ENCODE measurements around the gene PPL.

Gene PPL

DNA sequence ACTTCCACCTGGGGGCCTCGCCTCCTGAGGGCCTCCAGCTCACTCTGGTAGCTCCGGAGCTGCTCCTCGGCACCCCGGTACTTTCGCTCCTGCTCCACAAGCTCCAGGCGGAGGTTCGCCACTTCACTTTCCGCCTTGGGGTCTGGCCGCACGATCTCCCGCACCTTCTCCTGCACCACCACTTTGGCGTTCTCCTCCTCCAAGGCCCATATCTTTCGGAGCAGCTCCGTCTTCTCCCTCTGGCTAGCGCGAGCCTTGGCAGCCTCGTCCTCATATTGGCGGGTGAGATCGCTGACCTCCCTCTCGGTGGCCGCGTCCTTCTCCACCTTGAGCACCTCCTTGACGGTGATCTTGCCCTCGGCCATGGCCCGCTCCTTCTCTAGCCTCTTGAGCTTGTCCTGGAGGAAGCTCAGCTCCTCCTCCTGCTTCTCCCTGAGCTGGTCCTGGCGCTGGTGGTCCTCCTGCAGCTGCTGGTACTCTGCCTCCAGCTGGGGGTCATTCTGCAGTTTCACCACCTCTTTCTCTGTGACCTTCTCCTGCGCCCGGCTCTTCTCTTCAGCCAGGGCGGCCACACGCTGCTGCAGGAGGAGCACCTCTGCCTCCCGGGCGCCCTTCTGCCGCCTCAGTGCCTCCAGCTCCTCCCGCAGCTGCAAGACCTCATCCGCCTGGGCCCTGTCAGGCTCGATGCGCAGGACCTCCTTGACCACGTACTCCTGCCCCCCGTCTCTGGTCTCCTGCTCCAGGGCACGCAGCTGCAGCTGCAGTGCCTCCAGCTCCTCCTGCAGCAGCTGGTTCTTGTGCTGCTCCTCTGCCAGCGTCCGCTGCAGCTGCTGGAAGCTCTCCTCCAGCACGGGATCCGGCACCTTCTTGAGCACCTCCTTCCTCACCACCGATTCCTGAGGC, 51.7 kb downstream of the PPL start:
- DNase-seq: no peak

DNA sequence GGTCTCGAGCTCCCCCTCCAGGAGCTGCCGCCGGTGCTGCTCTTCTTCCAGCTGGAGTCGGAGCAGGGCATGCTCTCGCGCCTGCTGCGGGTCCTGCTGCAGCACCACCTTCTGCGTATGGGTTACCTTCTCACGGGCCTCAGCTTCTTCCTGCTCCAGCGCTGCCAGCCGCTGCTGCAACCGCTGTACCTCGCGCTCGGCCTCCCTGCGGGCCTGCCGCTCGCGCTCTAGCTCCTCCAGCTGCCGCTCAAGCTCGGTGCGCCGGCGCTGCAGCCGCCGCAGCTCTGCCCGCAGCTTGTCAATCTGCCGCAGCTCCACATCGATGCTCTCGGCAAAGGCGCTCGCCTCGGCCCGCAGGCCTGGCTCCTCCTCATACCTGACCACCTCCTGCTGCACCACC, 52.7 kb downstream of the PPL start:
- DNase-seq: no peak

DNA sequence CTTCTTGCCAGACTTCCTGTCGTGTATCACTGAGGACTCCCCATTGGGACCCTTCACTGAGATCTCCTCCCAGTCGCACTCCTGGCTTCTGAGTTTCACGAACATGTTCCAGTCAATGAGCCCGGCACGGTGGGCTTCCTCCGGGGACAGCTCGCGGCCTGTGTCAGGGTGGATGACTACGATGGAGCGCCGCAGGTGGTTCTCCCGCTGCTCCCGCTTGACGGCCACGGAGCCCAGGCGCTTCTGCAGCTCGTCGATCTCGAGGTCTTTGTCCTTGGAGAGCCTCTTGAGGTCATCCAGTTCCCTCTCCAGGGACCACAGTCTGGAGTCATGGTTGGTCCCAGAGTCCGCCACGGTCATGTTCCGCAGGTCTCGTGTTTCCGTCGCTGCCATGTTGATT, 53.4 kb downstream of the PPL start:
- no peak for DNase-seq

DNA sequence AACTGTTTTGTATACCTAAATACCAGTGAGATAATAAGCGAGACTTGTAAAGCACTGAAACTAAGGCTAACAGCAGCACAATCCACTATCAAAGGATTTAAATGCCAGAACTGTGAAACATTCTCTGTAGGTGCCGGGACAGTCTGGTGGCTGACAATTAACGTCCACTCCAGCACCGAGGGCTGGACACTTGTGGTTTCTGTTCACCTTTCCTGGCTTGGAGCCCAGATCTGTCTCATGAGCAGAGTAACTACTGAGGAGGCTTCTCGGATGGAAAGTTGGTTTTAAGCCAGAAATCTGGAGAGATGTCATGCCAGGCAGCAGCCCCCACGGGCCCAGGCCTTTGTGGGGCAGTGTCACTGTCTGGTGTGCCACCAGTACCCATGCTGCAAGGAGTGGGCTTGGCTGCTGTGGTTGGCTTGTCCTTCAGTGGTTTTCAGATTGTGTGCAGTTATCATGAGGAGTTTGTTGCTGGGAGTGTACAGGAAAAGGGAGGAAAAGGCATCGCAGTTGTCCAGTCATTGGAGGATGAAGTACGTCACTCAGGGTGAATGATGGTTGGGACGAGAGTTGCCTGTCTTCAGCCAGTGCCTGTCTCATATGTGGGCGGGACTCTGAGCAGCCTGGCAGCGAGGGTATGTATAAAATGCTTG, 54.2 kb downstream of the PPL start:
- no peak for DNase-seq

DNA sequence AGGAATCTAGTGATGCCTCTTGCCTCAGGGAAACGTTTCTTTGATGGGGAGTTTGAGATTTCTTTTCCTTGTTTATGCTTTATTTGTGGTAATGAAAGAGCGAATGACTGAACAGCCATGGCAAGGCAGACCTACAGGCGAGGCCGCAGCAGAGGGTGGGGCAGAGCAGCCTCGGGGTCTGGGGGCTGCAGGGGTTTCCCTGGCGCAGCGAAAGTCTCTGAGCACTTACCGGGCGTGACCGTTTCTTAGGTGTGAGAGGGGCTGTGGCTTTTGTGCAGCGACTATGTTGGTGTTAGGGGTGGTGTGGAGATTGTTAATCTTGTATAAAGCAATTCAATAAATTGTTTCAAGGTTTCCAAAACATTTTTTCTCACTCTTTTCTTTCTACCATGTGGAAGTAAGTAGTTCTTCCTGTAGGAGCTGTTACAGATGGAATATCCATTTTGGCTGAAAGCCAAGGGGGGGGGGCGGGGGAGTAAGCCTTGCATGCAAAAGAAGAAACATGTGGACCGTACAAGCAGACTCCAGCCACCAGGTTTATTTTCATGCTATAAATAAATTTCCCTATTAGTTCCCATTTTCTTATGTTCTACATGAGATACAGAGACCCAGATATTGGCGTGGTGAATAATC, 54.8 kb downstream of the PPL start:
- DNase-seq: no peak

DNA sequence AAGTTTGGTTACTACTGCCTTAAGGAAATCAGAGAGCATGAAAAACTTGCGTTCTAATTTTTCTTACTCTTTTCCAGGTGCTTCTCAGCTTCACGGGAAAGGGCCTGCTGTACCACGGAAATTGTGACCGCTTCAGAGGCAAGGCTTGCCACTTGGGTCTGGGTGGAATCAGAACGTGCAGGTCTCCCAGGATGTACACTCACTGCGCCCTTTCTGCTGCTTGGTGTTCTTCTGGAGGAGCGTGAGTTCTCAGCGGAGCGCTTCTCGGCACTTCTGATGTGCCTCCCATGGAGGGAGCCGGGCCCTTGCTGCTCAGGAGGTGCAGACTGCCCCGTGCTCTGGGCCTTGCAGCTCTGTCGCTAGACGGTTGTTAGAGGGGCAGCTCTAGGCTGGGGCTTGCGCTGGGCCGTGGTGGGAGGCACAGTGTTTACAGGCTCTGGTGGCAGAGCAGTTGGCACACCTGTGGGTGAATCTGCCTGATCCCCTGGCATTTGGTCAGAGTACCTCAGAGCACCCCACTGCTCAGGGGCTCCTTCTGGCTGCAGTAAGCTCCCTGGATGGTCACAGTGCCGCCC, 56.9 kb downstream of the PPL start:
- DNase-seq: no peak

DNA sequence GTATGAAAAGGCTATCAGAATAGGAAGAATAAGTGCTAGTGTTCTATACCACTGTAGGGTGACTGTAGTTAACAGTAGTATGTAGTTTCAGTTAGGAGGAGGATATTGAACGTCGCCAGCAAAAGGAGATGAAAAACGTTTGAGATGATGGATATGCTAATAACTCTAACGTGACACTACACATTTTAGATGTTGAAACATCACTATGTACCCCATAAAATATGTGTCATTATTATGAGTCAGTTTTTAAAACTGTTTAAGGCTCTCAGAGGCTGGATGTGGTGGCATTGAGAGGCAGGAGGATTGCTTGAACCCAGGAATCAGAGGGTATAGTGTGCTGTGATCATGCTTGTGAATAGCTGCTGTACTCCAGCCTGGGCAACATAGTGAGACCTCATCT, 57.9 kb downstream of the PPL start:
- DNase-seq: no peak

DNA sequence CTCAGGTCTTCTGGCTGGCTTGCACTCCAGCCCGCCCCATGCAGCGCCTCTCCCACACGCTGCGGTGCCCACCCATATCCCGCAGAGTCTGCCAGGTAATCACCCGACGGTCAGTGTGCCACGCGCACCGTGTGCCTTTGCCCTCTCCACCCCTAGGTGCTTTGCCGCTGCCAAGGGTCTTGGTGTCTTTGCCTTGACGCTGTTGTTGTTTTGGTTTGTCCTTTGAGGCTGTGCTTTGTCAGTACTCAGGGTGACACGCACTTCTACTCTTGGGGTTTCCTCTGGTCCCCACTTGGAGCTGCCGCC, 59.6 kb downstream of the PPL start:
- no peak for DNase-seq

DNA sequence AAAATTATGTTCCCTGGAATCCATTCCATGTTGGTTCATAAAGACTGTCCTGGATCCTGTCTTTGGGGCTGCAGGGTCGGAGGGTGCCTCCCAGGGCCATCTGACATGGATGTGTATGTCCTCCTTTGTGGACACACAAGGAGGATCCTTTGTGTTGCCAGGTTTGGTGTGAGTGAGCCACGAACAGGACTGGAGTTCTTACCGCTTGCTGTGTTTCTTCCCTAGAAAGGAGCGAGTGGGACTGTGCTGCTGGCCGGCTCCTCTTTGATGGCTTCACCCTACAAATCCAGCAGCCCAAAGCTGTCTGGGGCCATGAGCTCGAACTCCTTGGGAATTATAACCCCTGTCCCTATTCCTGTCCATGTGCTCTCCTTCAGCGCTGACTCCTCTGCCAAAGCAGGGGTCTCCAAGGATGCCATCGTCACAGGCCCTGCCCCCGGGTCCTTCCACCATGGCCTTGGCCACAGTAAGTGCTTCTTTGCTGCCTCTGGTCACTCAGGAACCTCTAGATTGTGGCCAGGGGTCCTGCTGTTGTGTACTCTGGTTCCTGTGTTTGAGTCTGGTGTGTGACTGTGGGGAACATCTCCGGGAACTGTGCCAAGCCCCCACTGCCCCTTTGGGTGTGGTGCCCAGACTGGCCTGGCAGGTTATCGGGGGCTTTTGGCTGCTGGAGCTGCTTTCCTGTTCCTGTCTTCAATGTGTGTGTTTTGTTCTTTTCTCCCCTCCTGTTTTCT, 60.1 kb downstream of the PPL start:
- DNase-seq: no peak

DNA sequence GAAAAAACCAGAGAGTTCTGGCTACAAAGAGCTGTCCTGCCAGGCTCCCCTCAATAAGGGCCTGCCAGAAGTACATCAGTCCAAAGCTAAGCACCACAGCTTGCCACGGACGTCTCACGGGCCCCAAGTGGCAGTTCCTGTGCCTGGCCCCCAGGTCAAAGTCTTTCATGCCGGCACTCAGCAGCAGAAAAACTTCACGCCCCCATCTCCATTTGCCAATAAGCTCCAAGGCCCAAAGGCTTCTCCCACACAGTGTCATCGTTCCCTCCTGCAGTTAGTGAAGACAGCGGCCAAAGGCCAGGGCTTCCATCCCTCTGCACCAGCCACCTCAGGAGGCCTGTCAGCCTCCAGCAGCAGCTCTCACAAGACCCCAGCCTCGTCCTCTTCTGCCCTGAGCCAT, 62.3 kb downstream of the PPL start:
- DNase-seq: no peak

DNA sequence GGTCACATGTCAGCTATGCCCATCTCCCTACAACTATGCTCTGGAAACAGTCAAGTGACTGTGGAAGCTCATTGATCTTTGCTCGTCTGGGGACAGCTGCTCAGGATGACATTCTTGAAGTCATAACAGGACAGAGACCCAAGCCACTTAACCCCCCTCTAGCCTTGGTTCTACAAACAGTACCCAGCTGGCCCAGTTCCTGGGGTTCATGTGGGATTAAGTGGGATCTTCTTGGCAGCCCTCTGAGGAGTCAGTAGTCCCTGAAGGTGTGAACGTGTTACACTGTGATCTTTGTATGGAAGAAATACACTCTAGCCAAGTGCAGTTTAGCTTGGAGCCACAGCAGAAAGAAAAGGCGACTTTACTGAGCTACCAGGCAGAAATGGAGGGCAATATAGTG, 63.9 kb downstream of the PPL start:
- no peak for DNase-seq

DNA sequence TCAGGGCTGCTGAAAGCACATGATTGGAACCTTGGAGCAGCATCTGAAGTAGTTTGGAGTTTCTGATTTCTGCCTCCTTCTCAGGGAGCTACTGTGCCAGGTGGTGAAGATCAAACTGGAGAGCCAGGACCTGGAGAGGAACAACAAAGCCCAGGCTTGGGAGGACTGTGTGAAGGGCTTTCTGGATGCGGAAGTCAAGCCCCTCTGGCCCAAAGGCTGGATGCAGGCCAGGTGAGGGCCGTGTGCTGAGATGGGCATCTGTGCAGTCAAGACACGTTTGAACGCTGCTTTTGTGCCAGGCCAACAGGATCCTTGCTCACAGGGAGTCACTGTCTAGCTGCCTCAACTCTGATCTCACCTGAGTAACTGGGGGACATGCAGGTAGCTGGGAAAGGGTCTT, 65.9 kb downstream of the PPL start:
- no peak for DNase-seq

DNA sequence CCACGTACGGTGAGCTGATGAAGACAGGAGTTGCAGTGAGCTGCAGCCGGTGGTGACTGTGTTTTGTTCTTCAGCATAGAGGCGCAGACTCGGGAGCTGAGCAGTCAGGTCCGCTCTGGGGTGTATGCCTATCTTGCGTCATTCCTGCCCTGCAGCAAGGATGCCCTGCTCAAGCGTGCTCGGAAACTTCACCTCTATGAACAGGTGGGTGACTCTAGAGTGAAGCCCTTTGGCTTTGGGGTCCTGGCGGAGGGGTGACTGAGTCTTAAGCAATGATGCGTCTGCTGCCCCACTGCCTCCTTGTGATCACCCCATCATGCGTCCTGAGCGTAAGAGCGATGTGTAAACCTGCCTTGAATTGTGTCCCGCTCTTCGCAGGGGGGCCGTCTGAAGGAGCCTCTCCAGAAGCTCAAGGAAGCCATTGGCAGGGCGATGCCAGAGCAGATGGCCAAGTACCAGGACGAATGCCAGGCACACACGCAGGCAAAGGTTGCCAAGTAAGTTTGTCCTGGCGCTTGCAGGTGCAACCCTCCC, 66.7 kb downstream of the PPL start:
- no peak for DNase-seq

DNA sequence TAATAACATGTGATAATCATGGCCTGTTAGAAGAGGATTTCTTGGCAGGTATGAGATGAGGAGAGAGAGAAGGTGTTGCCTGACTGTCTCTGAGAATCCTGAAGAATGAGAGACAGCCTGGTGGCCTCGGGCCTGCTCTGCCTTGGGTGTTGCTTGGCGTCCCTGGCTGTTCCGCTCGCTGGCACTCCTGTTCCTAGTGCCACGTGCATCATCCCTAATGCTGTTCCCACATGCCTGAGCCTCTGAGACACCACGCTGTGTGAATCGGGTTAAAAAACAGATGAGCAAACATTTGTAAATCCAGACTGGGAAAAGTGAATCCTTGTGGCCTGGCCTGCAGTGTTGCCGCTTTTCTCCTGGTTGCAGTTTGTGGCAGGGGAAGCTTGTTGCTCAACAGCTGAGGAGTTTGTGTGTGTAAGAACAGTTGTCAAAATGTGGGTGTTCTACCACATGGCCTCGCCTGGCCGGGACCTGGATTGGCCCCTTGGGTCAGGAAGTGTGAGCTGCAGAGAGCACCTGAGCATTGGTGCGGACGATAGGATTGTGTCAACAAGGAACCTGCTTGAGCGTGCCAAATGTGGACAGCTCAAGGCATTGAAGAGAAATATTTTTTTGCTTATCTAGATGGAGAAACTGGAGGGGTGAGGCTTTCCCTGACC, 67.7 kb downstream of the PPL start:
- DNase-seq: no peak

DNA sequence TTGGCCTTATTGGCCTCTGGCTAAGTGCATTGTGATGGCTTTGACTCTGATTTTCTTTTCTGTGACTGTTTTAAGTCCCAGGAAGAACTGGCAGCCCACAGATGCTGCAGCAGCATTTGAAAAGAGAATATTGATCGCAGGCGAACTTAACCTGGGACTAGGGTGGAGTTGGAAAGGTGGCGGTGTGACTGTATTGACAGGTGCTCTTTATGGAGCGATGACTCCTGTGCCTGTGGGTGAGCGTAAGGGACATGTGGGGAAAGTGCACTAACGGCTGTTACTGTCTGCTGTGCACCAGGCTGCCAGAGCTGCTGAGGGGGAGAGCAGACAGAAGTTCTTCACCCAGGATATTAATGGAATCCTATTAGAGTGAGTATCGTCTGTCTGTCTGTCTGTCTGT, 68.4 kb downstream of the PPL start:
- no peak for DNase-seq

DNA sequence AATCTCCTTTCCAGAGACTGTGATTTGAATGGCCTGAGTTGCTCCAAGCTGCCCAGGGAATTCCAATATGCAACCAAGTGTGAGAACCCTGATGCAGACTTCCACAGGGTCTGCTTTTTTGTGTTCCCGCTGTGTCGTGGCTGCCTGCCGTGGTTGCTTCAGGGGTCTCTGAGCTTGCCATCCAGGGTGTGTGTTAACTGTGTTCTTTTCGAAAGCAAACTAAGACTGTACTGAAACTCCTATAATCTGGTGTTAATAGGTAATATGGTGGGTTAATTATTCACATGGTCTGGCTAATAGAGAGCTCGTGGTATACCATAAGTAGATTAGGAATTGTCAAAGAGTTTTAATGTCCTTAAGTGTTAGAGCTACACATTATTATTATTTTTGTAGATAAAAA, 68.9 kb downstream of the PPL start:
- no peak for DNase-seq

DNA sequence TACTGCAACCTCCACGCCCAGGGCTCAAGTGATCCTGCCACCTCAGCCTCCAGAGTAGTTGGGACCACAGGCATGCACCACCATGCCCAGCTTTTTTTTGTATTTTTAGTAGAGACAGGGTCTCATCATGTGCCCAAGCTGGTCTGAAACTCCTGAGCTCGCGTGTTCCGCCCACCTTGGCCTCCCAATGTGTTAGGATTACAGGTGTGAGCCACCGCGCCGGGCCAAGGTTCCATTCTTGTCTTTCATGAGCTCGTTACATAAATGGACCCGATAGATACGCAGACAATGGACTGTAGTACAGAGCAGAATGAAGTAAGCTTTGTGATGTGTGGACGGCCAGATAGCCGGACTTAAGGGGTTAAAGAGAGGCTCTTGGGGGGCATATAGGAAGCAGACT, 70.4 kb downstream of the PPL start:
- no peak for DNase-seq

DNA sequence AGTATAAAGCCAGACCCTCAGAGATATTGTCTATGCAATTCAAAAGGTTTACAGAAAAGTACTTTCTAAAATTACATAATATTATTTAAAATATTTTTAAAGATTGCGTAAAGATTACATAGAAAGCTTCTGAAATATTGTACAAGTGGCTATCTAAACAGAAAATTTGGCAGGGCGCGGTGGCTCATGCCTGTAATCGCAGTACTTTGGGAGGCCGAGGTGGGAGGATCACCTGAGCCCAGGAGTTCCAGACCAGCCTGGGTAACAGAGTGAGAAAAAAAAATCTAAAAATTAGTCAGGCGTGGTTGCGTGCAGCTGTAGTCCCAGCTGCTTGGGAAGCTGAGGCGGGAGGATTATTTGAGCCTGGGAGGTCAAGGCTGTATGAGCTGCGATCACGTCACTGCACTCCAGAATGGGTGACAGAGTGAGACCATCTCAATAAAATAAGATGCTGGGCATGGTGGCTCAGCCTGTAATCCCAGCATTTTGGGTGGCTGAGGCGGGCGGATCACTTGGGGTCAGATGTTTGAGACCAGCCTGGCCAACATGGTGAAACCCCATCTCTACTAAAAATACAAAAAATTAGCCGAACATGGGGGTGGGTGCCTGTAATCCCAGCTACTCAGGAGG, 71.6 kb downstream of the PPL start:
- DNase-seq: no peak

DNA sequence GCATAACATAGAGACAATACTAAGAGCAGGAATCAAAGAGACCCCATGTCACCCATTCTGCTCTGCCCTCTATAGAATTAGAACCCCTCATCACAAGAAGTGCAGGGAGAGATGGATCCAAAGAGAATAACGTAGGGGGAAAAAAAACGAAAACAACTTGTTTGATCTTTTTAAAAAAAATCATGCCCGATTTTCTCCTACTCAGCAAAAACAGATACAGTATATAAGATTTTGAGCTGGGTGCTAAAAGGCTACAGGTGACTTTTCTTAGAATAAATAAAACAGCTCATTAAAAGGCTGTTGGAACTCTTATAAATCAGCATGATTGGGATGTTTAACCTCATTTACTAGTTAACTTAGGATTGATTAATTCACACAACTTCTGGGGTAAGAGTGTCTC, 72.2 kb downstream of the PPL start:
- no peak for DNase-seq

DNA sequence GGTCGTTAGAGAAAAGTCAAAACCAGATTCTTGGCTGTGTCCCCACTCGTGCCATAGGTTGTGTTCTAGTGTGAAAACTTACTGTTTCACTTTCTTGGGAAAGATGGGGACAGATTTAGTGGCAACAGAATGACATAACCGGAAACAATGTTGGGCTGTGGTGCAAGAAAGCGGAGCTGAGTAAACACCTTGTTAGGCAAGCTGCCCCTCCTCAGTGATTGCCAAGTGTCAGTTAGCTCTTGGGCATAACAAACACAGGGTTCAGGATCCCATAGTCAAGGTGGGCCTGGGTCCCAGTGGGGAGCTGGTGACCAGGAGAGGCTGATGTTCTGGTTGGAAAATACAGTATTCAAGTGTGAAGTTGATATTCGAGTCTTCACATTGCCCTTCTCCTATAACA, 74.3 kb downstream of the PPL start:
- no peak for DNase-seq

DNA sequence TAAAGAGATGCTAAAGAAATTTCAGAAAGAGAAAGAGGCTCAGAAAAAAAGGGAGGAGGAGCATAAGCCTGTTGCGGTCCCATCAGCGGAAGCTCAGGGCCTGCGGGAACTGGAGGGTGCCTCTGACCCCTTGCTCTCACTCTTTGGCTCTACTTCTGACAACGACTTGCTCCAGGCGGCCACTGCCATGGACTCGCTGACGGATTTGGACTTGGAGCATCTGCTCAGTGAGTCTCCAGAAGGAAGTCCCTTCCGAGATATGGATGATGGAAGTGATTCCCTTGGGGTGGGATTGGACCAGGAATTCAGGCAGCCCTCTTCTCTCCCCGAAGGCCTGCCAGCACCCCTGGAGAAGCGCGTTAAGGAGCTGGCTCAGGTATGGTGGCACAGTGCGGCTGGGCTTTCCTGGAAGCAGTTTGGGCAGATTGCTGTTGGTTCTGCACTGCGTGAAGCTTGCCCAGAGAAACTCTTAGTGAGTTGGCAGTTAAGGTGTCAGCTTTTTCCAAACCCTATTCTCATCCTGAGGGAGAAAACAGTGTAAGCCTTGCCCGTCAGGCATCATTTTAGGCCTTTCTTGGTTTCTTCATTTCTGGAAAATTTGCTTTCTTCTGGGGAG, 76.1 kb downstream of the PPL start:
- DNase-seq: no peak

DNA sequence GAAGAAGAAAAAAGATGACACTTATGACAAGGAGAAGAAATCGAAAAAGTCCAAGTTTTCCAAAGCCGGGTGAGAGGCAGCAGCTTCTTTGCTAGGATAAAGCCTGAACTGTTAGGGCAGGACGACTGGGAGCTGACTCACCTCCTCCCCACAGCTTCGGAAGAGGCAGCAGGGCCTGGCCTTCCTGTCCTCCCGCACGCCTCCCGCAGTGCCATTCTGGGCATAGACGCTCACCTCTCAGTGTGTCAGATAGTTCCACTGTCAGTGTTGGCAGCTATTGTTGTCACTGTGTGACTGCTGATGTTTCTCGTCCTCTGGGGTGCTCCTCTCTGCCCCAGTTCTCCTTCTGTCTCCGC, 77.1 kb downstream of the PPL start:
- DNase-seq: no peak

Data from NCI-H748 treated with DMSO at 0.1 percent for 48 hours (cell line).